Calu3 (cell line): ENCODE measurements around the gene NCAPH2. TPM values are rescaled to one million over a fixed set of nuclear protein-coding genes. Genes with fewer than 3 reads are reported as not detected.

ENCODE experiments used
- BruUV-seq: library from RNA; stranded (reverse); fragments of 400-500 nt; replicated peaks from 2 replicates; lab custom pipeline; 2021; lab: Mats Ljungman, UMichigan
- CTCF ChIA-PET: fragments of 300-600 bp; sonication (Branson Sonifier 250); formaldehyde crosslinking; loops from one replicate; lab custom pipeline; 2022; ENCODE audit warnings: antibody characterized with exemption; lab: Charles Lee
- DNase-seq: peaks from one replicate; pipeline ENCODE4 v3.0.0; 2022
- H3K27ac Mint-ChIP-seq: one replicate; pipeline ENCODE4 v1.8.0; 2022; ENCODE audit warnings: mixed read lengths; ENCODE audit not compliant: unreplicated experiment
- H3K27me3 Mint-ChIP-seq: one replicate; pipeline ENCODE4 v1.8.0; 2022; ENCODE audit warnings: mixed read lengths; ENCODE audit not compliant: unreplicated experiment
- H3K36me3 Mint-ChIP-seq: one replicate; pipeline ENCODE4 v1.8.0; 2022; ENCODE audit warnings: mild to moderate bottlenecking, moderate library complexity, mixed read lengths; ENCODE audit not compliant: insufficient read depth, unreplicated experiment
- H3K4me1 Mint-ChIP-seq: one replicate; pipeline ENCODE4 v1.8.0; 2022; ENCODE audit warnings: mild to moderate bottlenecking, low read depth, mixed read lengths; ENCODE audit not compliant: unreplicated experiment
- H3K4me3 Mint-ChIP-seq: one replicate; pipeline ENCODE4 v1.8.0; 2022; ENCODE audit warnings: mild to moderate bottlenecking, low read depth, moderate library complexity, mixed read lengths; ENCODE audit not compliant: unreplicated experiment
- H3K9me3 Mint-ChIP-seq: one replicate; pipeline ENCODE4 v1.8.0; 2022; ENCODE audit warnings: low read depth, mixed read lengths; ENCODE audit not compliant: unreplicated experiment
- CTCF ChIP-seq: fragments of 200-600 bp; IDR thresholded peaks from one replicate; pipeline ENCODE4 v1.8.0; 2022; ENCODE audit warnings: antibody characterized with exemption; ENCODE audit not compliant: unreplicated experiment
- intact Hi-C: fragments of 100-400 bp; cut with micrococcal nuclease; formaldehyde crosslinking; loops from one replicate; pipeline ENCODE4 v1.10.0; 2022; ENCODE audit not compliant: unreplicated experiment
- total RNA-seq: library from RNA; stranded (reverse); gene quantifications from 2 replicates; pipeline ENCODE4 v1.2.3, GENCODE V29; 2022

NCAPH2 gene
- total RNA-seq, 1 experiment from 2014 or later = 92.0 TPM

GRCh38 chr22:50568626-50569025 is 60.6 kb downstream of the NCAPH2 start:
- BruUV-seq = no TSS peak
- H3K27ac Mint-ChIP-seq = no peak overlapping the region
- no peak overlapping the region for H3K4me3 Mint-ChIP-seq
- DNase-seq = no peak
- intact Hi-C loops = no loop called here
- no peaks in the 10 kb centered on the region for H3K27me3 Mint-ChIP-seq
- no peaks in the 10 kb centered on the region for H3K9me3 Mint-ChIP-seq
- H3K4me1 Mint-ChIP-seq = no peaks in the 10 kb centered on the region
- no peak for TF ChIP-seq CTCF
- CTCF ChIA-PET = no interaction called here
- peaks cover 36% of the 10 kb centered on the region for H3K36me3 Mint-ChIP-seq

GRCh38 chr22:50569041-50569459 is 61.0 kb downstream of the NCAPH2 start:
- TF ChIP-seq CTCF = no peak
- H3K36me3 Mint-ChIP-seq = peaks cover 38% of the 10 kb centered on the region
- H3K4me1 Mint-ChIP-seq = no peaks in the 10 kb centered on the region
- H3K4me3 Mint-ChIP-seq = no peak overlapping the region
- BruUV-seq = no TSS peak
- no peaks in the 10 kb centered on the region for H3K9me3 Mint-ChIP-seq
- H3K27me3 Mint-ChIP-seq = no peaks in the 10 kb centered on the region
- DNase-seq = no peak
- CTCF ChIA-PET = no interaction called here
- intact Hi-C loops = no loop called here
- no peak overlapping the region for H3K27ac Mint-ChIP-seq

GRCh38 chr22:50569896-50570535 is 62.0 kb downstream of the NCAPH2 start:
- no peak overlapping the region for H3K4me3 Mint-ChIP-seq
- H3K36me3 Mint-ChIP-seq = peaks cover 46% of the 10 kb centered on the region
- no peaks in the 10 kb centered on the region for H3K4me1 Mint-ChIP-seq
- BruUV-seq = no TSS peak
- H3K27ac Mint-ChIP-seq = no peak overlapping the region
- DNase-seq = no peak
- H3K27me3 Mint-ChIP-seq = no peaks in the 10 kb centered on the region
- TF ChIP-seq CTCF = no peak
- CTCF ChIA-PET = interaction anchor here (0.5 kb wide), 1 partner anchor 50 kb away, joined by 3 read pairs; no protein-coding TSS in a partner anchor
- H3K9me3 Mint-ChIP-seq = no peaks in the 10 kb centered on the region
- intact Hi-C loops = no loop called here

GRCh38 chr22:50570861-50571260 is 62.8 kb downstream of the NCAPH2 start:
- Mint-ChIP-seq H3K27ac (no peak overlapping the region), H3K4me1 (no peaks in the 10 kb centered on the region), H3K4me3 (no peak overlapping the region), H3K9me3 (no peaks in the 10 kb centered on the region), H3K36me3 (peaks cover 54% of the 10 kb centered on the region), H3K27me3 (no peaks in the 10 kb centered on the region)
- no peak for DNase-seq
- CTCF ChIA-PET = no interaction called here
- no TSS peak for BruUV-seq
- intact Hi-C loops = no loop called here
- no peak for TF ChIP-seq CTCF
